ENCODE results near the gene RALGAPA2.

DNA sequence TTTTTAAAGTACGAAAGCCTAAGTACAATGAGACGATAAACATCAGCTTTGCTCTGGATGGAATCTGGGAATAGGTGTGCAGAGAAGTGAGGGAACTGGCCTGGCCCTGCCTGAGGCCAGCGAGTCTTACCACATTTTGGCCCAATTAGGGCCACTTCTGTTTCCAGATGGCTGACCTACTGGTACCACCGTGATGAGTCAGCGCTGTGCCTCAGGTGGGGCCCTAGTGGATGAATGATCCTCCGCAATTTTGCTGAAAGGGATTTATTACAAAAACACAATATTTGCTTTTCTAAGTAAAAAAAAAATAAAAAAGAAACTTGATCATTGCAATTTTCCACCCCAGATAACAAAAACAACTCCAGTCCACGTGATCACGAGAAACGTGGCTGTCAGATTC lies 322.1 kb downstream of the RALGAPA2 start:
- TF ChIP-seq POLR2A (IDR thresholded peaks at IDR 0.05), result no peak
- TF ChIP-seq, protein P1, sequence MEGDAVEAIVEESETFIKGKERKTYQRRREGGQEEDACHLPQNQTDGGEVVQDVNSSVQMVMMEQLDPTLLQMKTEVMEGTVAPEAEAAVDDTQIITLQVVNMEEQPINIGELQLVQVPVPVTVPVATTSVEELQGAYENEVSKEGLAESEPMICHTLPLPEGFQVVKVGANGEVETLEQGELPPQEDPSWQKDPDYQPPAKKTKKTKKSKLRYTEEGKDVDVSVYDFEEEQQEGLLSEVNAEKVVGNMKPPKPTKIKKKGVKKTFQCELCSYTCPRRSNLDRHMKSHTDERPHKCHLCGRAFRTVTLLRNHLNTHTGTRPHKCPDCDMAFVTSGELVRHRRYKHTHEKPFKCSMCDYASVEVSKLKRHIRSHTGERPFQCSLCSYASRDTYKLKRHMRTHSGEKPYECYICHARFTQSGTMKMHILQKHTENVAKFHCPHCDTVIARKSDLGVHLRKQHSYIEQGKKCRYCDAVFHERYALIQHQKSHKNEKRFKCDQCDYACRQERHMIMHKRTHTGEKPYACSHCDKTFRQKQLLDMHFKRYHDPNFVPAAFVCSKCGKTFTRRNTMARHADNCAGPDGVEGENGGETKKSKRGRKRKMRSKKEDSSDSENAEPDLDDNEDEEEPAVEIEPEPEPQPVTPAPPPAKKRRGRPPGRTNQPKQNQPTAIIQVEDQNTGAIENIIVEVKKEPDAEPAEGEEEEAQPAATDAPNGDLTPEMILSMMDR (IDR thresholded peaks at IDR 0.05), result no peak
- TF ChIP-seq EP300 (IDR thresholded peaks at IDR 0.05), result no peak

All from tibial nerve (tissue), 4 donors.